Subcutaneous abdominal adipose tissue (tissue), 5 donors: ENCODE measurements around the gene VWA1.

Source experiments
- H3K27ac ChIP-seq: one replicate; pipeline ENCODE4 v1.7.0; 2013; ENCODE audit warnings: low read depth, mild to moderate bottlenecking, inconsistent platforms, low read length, moderate library complexity
- H3K27me3 ChIP-seq, 5 donors: one replicate each; pipeline ENCODE4 v1.7.0; 2013; ENCODE audit warnings: low read length in 5 of 5, inconsistent platforms in 1 of 5; ENCODE audit not compliant: control insufficient read depth in 5 of 5, insufficient read depth in 4 of 5
- H3K36me3 ChIP-seq, 5 donors: one replicate each; pipeline ENCODE4 v1.7.0; 2013; ENCODE audit warnings: low read length in 5 of 5; ENCODE audit not compliant: control insufficient read depth in 5 of 5, insufficient read depth in 5 of 5
- H3K4me1 ChIP-seq, 5 donors: one replicate each; pipeline ENCODE4 v1.7.0; 2013; ENCODE audit warnings: low read length in 5 of 5, mild to moderate bottlenecking in 3 of 5, moderate library complexity in 1 of 5; ENCODE audit not compliant: control insufficient read depth in 5 of 5, insufficient read depth in 5 of 5
- H3K4me3 ChIP-seq, 5 donors: one replicate each; pipeline ENCODE4 v1.7.0; 2013; ENCODE audit warnings: low read length in 5 of 5, low read depth in 1 of 5
- H3K9ac ChIP-seq, 5 donors: one replicate each; pipeline ENCODE4 v1.7.0; 2013; ENCODE audit warnings: low read length in 5 of 5, mild to moderate bottlenecking in 4 of 5, moderate library complexity in 3 of 5
- H3K9me3 ChIP-seq, 5 donors: one replicate each; pipeline ENCODE4 v1.7.0; 2013; ENCODE audit warnings: low read length in 5 of 5; ENCODE audit not compliant: control insufficient read depth in 5 of 5
- donor health status: healthy.
- donor health status: healthy.
- donor health status: healthy.
- donor health status: healthy.
- donor health status: healthy.

Gene VWA1

GRCh38 chr1:1395166-1395565, 40.3 kb upstream of the VWA1 start:
- H3K9me3 ChIP-seq, result no peaks in the 10 kb centered on the region
- H3K4me3 ChIP-seq, result no peak overlapping the region
- no peak overlapping the region for H3K27ac ChIP-seq
- peaks cover 12 to 25% (median 19%) of the 10 kb centered on the region in 5 donors for H3K4me1 ChIP-seq
- peaks cover 10 to 72% (median 65%) of the 10 kb centered on the region in 5 donors for H3K36me3 ChIP-seq
- H3K9ac ChIP-seq, result no peak overlapping the region
- no peaks in the 10 kb centered on the region for H3K27me3 ChIP-seq

DNA sequence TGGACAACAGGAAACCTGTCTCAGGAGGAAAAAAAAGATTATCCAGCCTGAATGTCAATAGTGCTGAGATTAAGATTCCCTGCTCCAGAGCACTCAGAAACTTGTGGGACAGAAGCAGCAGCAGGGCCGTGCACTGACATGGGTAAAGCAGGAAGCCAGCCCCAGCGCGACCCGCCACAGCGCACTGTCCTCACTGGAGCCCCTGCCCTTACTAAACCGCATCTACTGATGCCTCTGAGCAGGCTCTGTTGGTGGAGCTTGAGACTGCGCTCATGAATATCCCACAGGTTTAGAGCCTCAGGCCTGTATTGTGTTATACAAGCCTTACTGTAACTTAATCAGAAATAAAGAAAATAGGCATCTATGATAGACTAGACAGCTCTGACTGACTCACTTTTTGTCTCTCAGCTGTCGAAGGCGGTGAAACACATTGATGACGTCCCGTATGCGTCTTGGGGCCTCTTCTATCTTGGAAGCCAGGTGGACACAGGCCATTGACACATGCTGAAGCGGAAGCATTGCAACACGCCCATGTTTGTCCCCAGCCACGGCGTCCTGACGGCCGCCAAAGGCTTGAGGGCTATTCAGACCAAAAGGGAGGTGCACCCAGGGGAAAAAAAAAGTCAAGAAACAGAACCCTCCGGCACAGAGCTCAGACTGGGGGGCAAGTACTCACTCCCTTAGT, 37.5 kb upstream of the VWA1 start:
- H3K9me3 ChIP-seq, result no peaks in the 10 kb centered on the region
- H3K27ac ChIP-seq, result peak overlapping the region; percentile 77
- peaks cover 0 to 66% (median 56%) of the 10 kb centered on the region in 5 donors for H3K36me3 ChIP-seq
- no peaks in the 10 kb centered on the region for H3K27me3 ChIP-seq
- H3K4me3 ChIP-seq, result peak overlapping the region; percentile 70 to 99 (median 94)
- H3K9ac ChIP-seq, result peak overlapping the region in 4 of 5 donors; percentile 86 to 96 (median 92)
- H3K4me1 ChIP-seq, result peaks cover 15 to 39% (median 34%) of the 10 kb centered on the region in 5 donors

DNA sequence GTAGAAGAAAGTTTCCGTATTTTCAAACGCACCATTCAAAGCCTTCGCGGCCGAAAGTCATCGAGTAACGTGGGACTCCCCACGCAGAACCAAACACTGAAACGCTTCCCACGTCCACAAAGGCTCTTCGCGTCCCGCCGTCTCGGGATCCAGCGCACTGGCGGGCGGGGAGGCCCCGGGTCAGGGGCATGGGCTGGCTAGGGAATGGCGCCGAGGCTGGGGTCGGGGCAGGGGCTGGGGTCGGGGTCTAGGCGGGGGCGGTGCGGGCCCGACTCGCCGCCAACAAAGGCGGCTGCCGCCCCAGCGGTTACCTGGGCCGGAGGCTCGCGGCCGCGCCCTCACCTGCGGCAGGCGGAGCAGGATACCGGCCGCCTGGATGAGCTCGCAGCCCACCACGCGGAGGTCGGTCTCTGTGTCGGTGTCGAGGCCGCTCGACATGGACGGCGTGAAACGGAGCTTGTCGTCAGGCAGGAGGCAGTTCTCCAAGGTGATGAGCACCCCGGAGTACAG, 36.8 kb upstream of the VWA1 start:
- peak overlapping the region; percentile 77 for H3K27ac ChIP-seq
- no peaks in the 10 kb centered on the region for H3K27me3 ChIP-seq
- peaks cover 0 to 65% (median 53%) of the 10 kb centered on the region in 5 donors for H3K36me3 ChIP-seq
- peaks cover 15 to 41% (median 34%) of the 10 kb centered on the region in 5 donors for H3K4me1 ChIP-seq
- peak overlapping the region; percentile 26 to 96 (median 90) for H3K9ac ChIP-seq
- no peaks in the 10 kb centered on the region for H3K9me3 ChIP-seq
- peak overlapping the region; percentile 70 to 99 (median 94) for H3K4me3 ChIP-seq

DNA sequence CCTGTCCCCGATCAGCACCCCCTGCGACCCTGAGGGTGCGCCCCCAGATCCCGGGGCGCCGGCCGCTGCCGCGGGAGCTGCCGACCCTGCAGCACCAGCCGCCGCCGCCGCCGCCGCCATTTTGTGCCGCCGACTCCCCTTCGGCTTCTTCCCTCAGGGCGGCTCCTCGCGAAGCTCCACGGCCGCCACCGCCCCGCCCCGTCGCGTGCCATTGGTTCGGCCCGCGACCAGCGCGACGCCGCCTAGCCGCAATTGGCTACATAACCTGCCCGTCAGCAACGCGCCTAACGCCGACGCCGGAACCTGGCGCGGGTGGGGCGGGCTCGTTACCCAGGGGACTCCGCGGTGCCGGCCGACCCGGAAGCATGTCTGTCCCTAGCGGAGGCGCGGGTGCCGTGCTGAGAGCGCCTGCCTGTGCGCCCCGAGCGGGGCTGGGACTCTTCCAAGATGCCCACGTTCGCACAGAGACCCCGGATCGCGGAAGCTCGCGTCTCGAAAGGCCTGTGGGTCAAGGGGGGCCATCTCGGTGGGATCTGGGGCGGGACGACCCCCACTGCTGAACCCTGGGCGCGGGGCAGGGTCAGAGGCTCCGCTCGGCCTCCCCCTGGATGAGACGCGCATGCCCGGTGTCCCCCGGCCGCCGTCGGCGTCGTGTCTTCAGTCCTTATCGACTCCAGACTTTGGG, 36.2 kb upstream of the VWA1 start, which contains the start of gene CCNL2:
CCNL2 (minus strand) TSS at position 149 of the 685 bp plus-strand sequence; CDS start at position 120, 29 bp downstream.
- peaks cover 15 to 42% (median 34%) of the 10 kb centered on the region in 5 donors for H3K4me1 ChIP-seq
- peak within 1 kb of the TSS; percentile 87 to 99 (median 95) for H3K4me3 ChIP-seq
- H3K9ac ChIP-seq, result peak within 1 kb of the TSS; percentile 84 to 96 (median 90)
- H3K36me3 ChIP-seq, result peaks cover 0 to 61% (median 48%) of the 10 kb centered on the region in 5 donors
- peak within 1 kb of the TSS; percentile 77 for H3K27ac ChIP-seq
- no peaks in the 10 kb centered on the region for H3K27me3 ChIP-seq
- no peaks in the 10 kb centered on the region for H3K9me3 ChIP-seq

DNA sequence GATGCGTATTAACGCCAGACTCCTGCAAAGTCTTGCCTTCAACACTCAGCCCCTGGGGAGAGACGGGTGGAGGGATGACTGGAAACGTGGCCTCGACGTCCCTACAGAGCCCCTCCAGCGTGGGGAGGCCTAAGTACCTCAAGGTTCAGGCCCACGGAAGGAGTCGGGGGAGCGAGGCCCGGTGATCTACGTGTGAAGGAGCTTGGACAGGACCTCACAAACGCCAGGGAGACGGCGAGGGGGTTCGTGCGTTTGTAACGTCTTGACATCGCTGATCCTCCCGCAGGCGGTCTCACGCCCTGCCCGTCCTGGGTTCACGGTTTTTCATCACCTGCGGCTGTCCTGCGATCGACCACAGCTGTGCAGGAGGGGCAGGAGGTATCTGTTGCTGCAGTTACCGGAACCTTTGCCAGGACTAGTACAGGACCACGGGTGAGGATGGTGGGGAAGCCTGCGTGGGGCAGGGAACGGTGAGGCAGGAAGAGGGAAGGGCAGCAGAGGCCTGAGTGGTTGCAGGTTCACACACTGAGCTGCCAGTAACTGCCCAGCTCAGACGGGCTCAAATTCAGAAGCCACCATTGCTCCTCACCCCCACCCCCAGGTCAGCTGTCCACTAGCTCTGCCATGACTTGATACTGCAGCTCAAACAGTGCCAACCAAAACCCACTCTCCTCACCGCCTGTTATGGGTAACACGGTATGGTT, 35.5 kb upstream of the VWA1 start:
- Histone ChIP-seq H3K9me3 (no peaks in the 10 kb centered on the region), H3K27ac (peak overlapping the region; percentile 77), H3K36me3 (peaks cover 0 to 62% (median 51%) of the 10 kb centered on the region in 5 donors), H3K9ac (peak overlapping the region; percentile 74 to 93 (median 90)), H3K4me1 (peaks cover 15 to 42% (median 34%) of the 10 kb centered on the region in 5 donors), H3K27me3 (no peaks in the 10 kb centered on the region), H3K4me3 (peak overlapping the region; percentile 82 to 99 (median 94))

DNA sequence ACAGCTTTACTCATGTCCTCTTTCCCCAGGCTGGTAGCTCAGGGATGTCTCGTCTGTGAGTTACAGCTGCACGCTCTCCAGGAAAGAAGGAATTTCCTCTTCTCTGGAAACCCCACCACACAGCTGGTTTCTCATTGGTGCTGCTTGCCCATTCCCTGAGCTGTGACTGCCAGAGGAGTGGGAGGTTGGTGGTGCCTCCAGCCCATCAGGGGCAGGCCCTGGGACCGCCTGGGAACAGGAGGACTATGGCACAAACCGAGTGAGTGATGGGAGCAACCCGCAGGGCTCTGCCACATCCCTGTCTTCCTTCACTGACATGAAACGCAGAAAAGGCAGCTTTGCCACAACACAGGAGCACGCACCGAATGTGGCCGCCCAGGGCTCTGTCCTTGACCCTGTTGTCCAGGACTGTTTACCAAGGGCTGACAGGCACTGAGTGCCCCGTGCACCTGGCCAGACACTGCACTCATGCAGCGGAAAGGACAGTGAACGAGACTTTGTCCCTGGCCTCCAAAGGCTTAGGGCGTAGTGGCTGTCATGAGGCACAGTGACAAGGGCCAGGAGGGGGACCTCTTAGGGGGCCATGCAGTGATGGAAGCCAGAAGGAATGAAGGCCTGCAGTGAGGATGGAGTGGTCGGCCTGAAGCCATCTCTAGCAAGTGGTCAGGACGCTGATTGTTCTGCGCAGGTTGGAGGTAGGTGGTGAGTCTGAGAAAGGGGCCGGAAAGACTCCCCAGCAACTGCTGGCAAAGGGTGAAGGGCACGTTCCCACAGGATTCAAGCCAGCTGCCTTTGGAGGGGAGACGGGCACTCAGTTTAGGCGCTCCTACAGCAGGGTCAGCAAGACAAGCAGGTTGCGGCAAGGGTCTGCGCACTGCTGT, 34.7 kb upstream of the VWA1 start:
- H3K9ac ChIP-seq, result peak overlapping the region in 3 of 5 donors; percentile 84 to 93 (median 90)
- no peaks in the 10 kb centered on the region for H3K9me3 ChIP-seq
- H3K4me3 ChIP-seq, result peak overlapping the region; percentile 82 to 99 (median 94)
- peaks cover 15 to 47% (median 40%) of the 10 kb centered on the region in 5 donors for H3K4me1 ChIP-seq
- H3K36me3 ChIP-seq, result peaks cover 0 to 61% (median 50%) of the 10 kb centered on the region in 5 donors
- no peaks in the 10 kb centered on the region for H3K27me3 ChIP-seq
- H3K27ac ChIP-seq, result peak overlapping the region; percentile 77

GRCh38 chr1:1401457-1402010, 34.0 kb upstream of the VWA1 start:
- H3K27ac ChIP-seq, result no peak overlapping the region
- H3K27me3 ChIP-seq, result no peaks in the 10 kb centered on the region
- H3K36me3 ChIP-seq, result peaks cover 0 to 58% (median 50%) of the 10 kb centered on the region in 5 donors
- no peak overlapping the region for H3K4me3 ChIP-seq
- peaks cover 15 to 55% (median 47%) of the 10 kb centered on the region in 5 donors for H3K4me1 ChIP-seq
- no peak overlapping the region for H3K9ac ChIP-seq
- no peaks in the 10 kb centered on the region for H3K9me3 ChIP-seq

GRCh38 chr1:1402072-1402900, 33.2 kb upstream of the VWA1 start:
- Histone ChIP-seq H3K9ac (no peak overlapping the region), H3K9me3 (no peaks in the 10 kb centered on the region), H3K27ac (no peak overlapping the region), H3K4me1 (peaks cover 14 to 54% (median 50%) of the 10 kb centered on the region in 5 donors), H3K4me3 (no peak overlapping the region), H3K27me3 (no peaks in the 10 kb centered on the region), H3K36me3 (peaks cover 0 to 53% (median 48%) of the 10 kb centered on the region in 5 donors)
